Measurements from ENCODE around the gene NSUN2. TPM values are rescaled to one million over a fixed set of nuclear protein-coding genes. Genes with fewer than 3 reads are reported as not detected.

The NSUN2 gene
- total RNA-seq, result 10 to 100 TPM; 24.6 to 42.5 (median 29.1) TPM
- long read RNA-seq, partial matches to known transcripts, result 0 of 1 reads
- long read RNA-seq, other reads (novel, unspliced or antisense), result 1 of 1 reads

DNA sequence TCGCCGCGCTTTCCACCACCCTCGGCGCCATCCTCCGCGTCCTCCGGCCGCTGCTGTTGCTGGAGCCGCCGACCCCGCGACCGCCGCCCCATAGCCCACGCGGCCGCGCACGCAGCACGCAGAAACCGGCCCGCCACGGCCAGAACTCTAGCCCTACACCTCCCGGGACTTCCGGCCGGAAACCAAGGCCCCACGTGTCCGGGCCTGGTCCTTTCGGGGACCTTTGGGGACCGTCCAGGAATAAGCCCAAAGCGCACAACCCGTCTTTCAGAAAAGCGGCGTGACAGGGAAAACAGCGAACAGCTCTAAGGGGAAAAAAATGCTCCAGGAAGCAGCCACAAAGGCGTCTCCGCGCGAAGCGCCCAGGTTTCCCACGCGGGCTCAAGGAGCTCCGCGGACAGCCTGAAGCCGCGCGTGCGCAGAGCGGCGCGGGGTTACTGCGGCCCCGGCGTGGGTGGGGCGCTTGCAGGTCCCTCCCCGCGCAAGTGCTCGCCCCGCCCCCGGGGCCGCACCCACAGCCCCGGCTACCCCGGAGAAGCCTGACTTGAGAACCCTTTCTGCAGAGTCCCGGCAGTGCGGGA, at the start of gene NSUN2, which contains the start of gene SRD5A1:
TSS of gene NSUN2 (minus strand) at position 157 of the 581 bp plus-strand sequence. CDS start at position 92, 65 bp downstream.
TSS of gene SRD5A1 (plus strand) at position 553 of the 581 bp plus-strand sequence. CDS start 137 bp downstream, outside the sequence.
- ATAC-seq (peak; percentile 92 to 96 (median 92)), DNase-seq (peak; percentile 95 to 96 (median 96))
- peak; percentile 65 for TF ChIP-seq POLR2A (IDR thresholded peaks at IDR 0.05)
- TF ChIP-seq, protein P1, sequence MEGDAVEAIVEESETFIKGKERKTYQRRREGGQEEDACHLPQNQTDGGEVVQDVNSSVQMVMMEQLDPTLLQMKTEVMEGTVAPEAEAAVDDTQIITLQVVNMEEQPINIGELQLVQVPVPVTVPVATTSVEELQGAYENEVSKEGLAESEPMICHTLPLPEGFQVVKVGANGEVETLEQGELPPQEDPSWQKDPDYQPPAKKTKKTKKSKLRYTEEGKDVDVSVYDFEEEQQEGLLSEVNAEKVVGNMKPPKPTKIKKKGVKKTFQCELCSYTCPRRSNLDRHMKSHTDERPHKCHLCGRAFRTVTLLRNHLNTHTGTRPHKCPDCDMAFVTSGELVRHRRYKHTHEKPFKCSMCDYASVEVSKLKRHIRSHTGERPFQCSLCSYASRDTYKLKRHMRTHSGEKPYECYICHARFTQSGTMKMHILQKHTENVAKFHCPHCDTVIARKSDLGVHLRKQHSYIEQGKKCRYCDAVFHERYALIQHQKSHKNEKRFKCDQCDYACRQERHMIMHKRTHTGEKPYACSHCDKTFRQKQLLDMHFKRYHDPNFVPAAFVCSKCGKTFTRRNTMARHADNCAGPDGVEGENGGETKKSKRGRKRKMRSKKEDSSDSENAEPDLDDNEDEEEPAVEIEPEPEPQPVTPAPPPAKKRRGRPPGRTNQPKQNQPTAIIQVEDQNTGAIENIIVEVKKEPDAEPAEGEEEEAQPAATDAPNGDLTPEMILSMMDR (IDR thresholded peaks at IDR 0.05), result no peak
- under 1% methylated on average over 23 of the region's 66 CpGs for WGBS (ENCODE audit: insufficient coverage, low coverage, low lambda C conversion rate, missing lambda C conversion rate)
- Histone ChIP-seq H3K4me1 (peaks cover 0 to 40% (median 14%) of the 10 kb centered on the region in 4 donors), H3K27ac (peak within 1 kb of the TSS; percentile 94 to 99 (median 96)), H3K36me3 (peaks cover 0 to 32% (median under 1%) of the 10 kb centered on the region in 4 donors), H3K27me3 (no peaks in the 10 kb centered on the region), H3K9me3 (no peaks in the 10 kb centered on the region), H3K4me3 (peak within 1 kb of the TSS; percentile 97 to 98 (median 97))
- intact Hi-C loops (cut with DNase I), result loop anchor here (10.0 kb wide), 2 partner anchors 72 to 112 kb away; no protein-coding TSS in a partner anchor

DNA sequence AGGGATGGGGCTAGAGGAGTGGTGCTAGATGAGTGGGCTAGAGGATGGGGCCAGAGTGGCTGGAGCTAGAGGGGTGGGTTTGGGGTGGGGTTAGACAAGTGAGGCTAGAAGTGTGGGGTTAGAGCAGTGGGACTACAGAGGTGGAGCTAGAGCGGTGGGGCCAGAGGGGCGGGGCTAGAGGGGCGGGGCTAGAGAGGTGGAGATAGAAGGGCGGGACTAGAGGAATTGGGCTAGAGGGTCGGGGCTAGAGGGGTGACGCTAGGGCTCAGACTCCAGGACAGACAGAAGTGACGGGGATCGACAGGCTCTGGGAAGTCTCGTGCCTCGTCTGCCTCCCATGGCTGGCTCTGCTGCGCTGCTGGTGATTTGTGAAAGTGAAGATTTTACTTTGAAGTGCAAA, 49.4 kb upstream of the NSUN2 start:
- H3K4me1 ChIP-seq, result peaks cover 0 to 7% (median 0%) of the 10 kb centered on the region in 4 donors
- TF ChIP-seq, protein P1 (IDR thresholded peaks at IDR 0.05), result no peak
- no peaks in the 10 kb centered on the region for H3K9me3 ChIP-seq
- ATAC-seq, result peak in 1 of 4 donors; percentile 47
- 41% methylated on average over 6 of the region's 11 CpGs for whole genome bisulfite sequencing (ENCODE audit: insufficient coverage, low coverage, low lambda C conversion rate, missing lambda C conversion rate)
- no peak overlapping the region for H3K4me3 ChIP-seq
- no peak overlapping the region for H3K27ac ChIP-seq
- DNase-seq, result no peak
- no peaks in the 10 kb centered on the region for H3K36me3 ChIP-seq
- intact Hi-C loops (cut with DNase I), result no loop called here
- no peaks in the 10 kb centered on the region for H3K27me3 ChIP-seq

DNA sequence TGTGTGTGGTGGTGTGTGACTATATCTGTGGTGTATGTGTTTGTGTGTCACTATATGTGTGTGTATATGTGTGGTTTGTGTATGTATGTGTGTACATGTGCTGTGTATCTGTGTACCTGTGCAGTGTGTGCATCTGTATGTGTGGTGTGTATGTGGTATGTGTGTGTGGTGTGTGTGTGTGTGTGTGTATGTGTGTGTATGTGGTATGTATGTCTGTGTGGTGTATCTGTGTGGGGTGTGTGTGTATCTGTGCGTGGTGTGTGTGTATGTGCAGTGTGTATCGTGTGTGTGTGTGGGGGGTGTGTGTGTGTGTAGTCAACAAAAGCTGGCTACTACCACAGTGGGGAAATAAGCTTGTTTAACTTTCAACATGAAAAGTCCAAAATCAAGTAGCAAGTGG, 48.8 kb upstream of the NSUN2 start:
- H3K4me3 ChIP-seq, result no peak overlapping the region
- ATAC-seq, result peak in 2 of 4 donors; percentile 2 to 6
- WGBS (ENCODE audit: insufficient coverage, low coverage, low lambda C conversion rate, missing lambda C conversion rate), result 87% methylated on average over 2 of the region's 2 CpGs
- no peak overlapping the region for H3K27ac ChIP-seq
- H3K36me3 ChIP-seq, result no peaks in the 10 kb centered on the region
- no peaks in the 10 kb centered on the region for H3K27me3 ChIP-seq
- H3K9me3 ChIP-seq, result no peaks in the 10 kb centered on the region
- DNase-seq, result no peak
- TF ChIP-seq, protein P1 (IDR thresholded peaks at IDR 0.05), result no peak
- TF ChIP-seq POLR2A (IDR thresholded peaks at IDR 0.05), result no peak
- H3K4me1 ChIP-seq, result peaks cover 0 to 7% (median 0%) of the 10 kb centered on the region in 4 donors
- intact Hi-C loops (cut with DNase I), result no loop called here

DNA sequence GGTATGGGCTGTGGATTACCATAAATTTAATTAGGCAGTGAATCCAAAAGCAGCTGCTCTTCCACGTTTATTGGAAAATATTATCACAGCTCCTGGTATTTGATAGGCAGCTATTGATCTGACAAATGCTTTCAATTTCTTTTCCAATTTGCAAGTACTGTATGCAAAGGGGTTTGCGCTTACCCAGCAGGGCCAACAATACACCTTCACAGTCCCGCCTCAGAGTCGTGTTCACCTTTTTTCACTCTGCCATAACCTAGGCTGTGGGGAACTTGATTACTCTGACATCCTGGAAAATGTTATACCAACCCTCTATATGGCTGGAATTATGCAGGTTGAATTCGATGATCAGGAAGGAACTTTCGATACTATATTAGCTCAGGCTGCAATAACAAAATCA, 48.1 kb upstream of the NSUN2 start:
- H3K4me1 ChIP-seq, result peaks cover 0 to 7% (median 0%) of the 10 kb centered on the region in 4 donors
- no peaks in the 10 kb centered on the region for H3K9me3 ChIP-seq
- H3K4me3 ChIP-seq, result no peak overlapping the region
- intact Hi-C loops (cut with DNase I), result no loop called here
- ATAC-seq (no peak), DNase-seq (no peak)
- TF ChIP-seq, protein P1 (IDR thresholded peaks at IDR 0.05), result no peak
- TF ChIP-seq POLR2A (IDR thresholded peaks at IDR 0.05), result no peak
- WGBS (ENCODE audit: insufficient coverage, low coverage, low lambda C conversion rate, missing lambda C conversion rate), result 56% methylated on average over 6 of the region's 6 CpGs
- no peaks in the 10 kb centered on the region for H3K27me3 ChIP-seq
- no peaks in the 10 kb centered on the region for H3K36me3 ChIP-seq
- no peak overlapping the region for H3K27ac ChIP-seq
